K562 (cell line): Measurements from ENCODE around the gene MKNK1. TPM values are rescaled to one million over a fixed set of nuclear protein-coding genes. Genes with fewer than 3 reads are reported as not detected.

Source experiments
- ATF7 ChIP-seq: fragments of 450-650 bp; IDR thresholded peaks from 2 replicates; pipeline ENCODE4 v1.7.1; 2014; ENCODE audit warnings: mild to moderate bottlenecking, moderate library complexity
- BCL6 ChIP-seq: fragments of 250-450 bp; sonication (Bioruptor Pico); IDR thresholded peaks from 2 replicates; pipeline ENCODE4 v1.4.0; 2020
- CC2D1A ChIP-seq: fragments of 450-650 bp; IDR thresholded peaks from 2 replicates; pipeline ENCODE4 v1.6.1; 2017; ENCODE audit warnings: mild to moderate bottlenecking
- E2F8 ChIP-seq: fragments of 450-650 bp; IDR thresholded peaks from 2 replicates; pipeline ENCODE4 v1.7.1; 2018; ENCODE audit warnings: mild to moderate bottlenecking, low read depth; ENCODE audit not compliant: partially characterized antibody
- FIP1L1 ChIP-seq: fragments of 200-400 bp; formaldehyde crosslinking; IDR thresholded peaks from 2 replicates; pipeline ENCODE4 v1.6.1; 2018; ENCODE audit warnings: mild to moderate bottlenecking, low read depth, low read length; ENCODE audit not compliant: poor library complexity, severe bottlenecking
- FOXA3 ChIP-seq, 2 experiments: fragments of 450-650 bp in 1 of 2; sonication (generic) in 1 of 2; formaldehyde crosslinking; IDR thresholded peaks in 1 of 2; conservative IDR thresholded peaks in 1 of 2; 2 replicates each; pipeline versions ENCODE4 v1.4.0 to v1.8.0; 2020 to 2022; ENCODE audit warnings: mild to moderate bottlenecking in 2 of 2, missing genetic modification reagents in 1 of 2
- HBP1 ChIP-seq: fragments of 450-650 bp; formaldehyde crosslinking; IDR thresholded peaks from 2 replicates; pipeline ENCODE4 v1.4.0; 2022; ENCODE audit warnings: missing genetic modification characterization
- HDAC2 ChIP-seq: fragments of 450-650 bp; IDR thresholded peaks from 2 replicates; pipeline ENCODE4 v1.6.1; 2016; ENCODE audit warnings: mild to moderate bottlenecking
- KDM2B ChIP-seq: fragments of 250-450 bp; sonication (Bioruptor Pico); IDR thresholded peaks from 2 replicates; pipeline ENCODE4 v1.8.0; 2021; ENCODE audit warnings: mild to moderate bottlenecking, moderate library complexity
- MCM2 ChIP-seq: fragments of 450-650 bp; IDR thresholded peaks from 2 replicates; pipeline ENCODE4 v1.6.1; 2017; ENCODE audit warnings: low read depth, mild to moderate bottlenecking
- NRF1 ChIP-seq, 2 experiments: fragments of 450-650 bp; IDR thresholded peaks in 1 of 2; conservative IDR thresholded peaks in 1 of 2; 2 replicates each; pipeline ENCODE4 v1.6.1; 2014; ENCODE audit warnings: mild to moderate bottlenecking in 2 of 2
- RB1 ChIP-seq: fragments of 450-650 bp; IDR thresholded peaks from 2 replicates; pipeline ENCODE4 v1.6.1; 2017; ENCODE audit warnings: low read depth, mild to moderate bottlenecking
- SMAD2 ChIP-seq: fragments of 150-350 bp; IDR thresholded peaks from 2 replicates; pipeline ENCODE4 v1.6.1; 2014; ENCODE audit warnings: low read depth, mild to moderate bottlenecking, low read length
- SMARCA4 ChIP-seq: fragments of 450-650 bp; IDR thresholded peaks from 2 replicates; pipeline ENCODE4 v1.6.1; 2016
- TSC22D4 ChIP-seq: fragments of 450-650 bp; IDR thresholded peaks from 2 replicates; pipeline ENCODE4 v1.6.1; 2016; ENCODE audit warnings: missing genetic modification characterization, missing biosample characterization, control low read depth
- ZBTB26 ChIP-seq: fragments of 450-650 bp; formaldehyde crosslinking; IDR thresholded peaks from 2 replicates; pipeline ENCODE4 v1.4.0; 2022; ENCODE audit warnings: missing genetic modification characterization
- ZNF232 ChIP-seq: sonication (generic); formaldehyde crosslinking; IDR thresholded peaks from 2 replicates; pipeline ENCODE4 v1.8.0; 2022; ENCODE audit warnings: mild to moderate bottlenecking, missing genetic modification reagents
- ZNF354B ChIP-seq: fragments of 250-450 bp; sonication (Bioruptor Pico); IDR thresholded peaks from 2 replicates; pipeline ENCODE4 v1.4.0; 2020
- ZNF41 ChIP-seq: fragments of 250-450 bp; sonication (Bioruptor Pico); conservative IDR thresholded peaks from 2 replicates; pipeline ENCODE4 v1.4.0; 2020; ENCODE audit warnings: mild to moderate bottlenecking
- ZNF507 ChIP-seq: conservative IDR thresholded peaks from 2 replicates; pipeline ENCODE4 v1.6.1; 2017; ENCODE audit warnings: missing genetic modification characterization, missing compliant biosample characterization
- ZNF764 ChIP-seq: fragments of 250-450 bp; sonication (Bioruptor Pico); IDR thresholded peaks from 2 replicates; pipeline ENCODE4 v1.4.0; 2020; ENCODE audit warnings: low read depth, mild to moderate bottlenecking, moderate library complexity
- ZNF830 ChIP-seq: fragments of 250-450 bp; sonication (Bioruptor Pico); IDR thresholded peaks from 2 replicates; pipeline ENCODE4 v1.5.0; 2021; ENCODE audit warnings: mild to moderate bottlenecking
- polyA plus RNA-seq, 8 experiments: library from polyadenylated mRNA; depleted of rRNA in 4 of 8; stranded (reverse) in 5 of 8; unstranded in 3 of 8; fragments of >200 nt; fragmentation: Nextera tagmentation in 2 of 8; fragmentation: Illumina TruSeq in 1 of 8; extraction: Ambion mirVana in 2 of 8; extraction: Trizol in 1 of 8; gene quantifications; 2 replicates each; pipeline versions ENCODE4 v1.2.1 to v1.2.3, GENCODE V29; 2011 to 2014; ENCODE audit warnings: inconsistent platforms in 1 of 8, missing spikeins in 1 of 8
- total RNA-seq, 7 experiments: library from RNA; depleted of rRNA in 6 of 7; stranded (reverse); fragments of >200 nt in 6 of 7; fragmentation: Illumina TruSeq in 2 of 7; extraction: Trizol in 2 of 7; gene quantifications; 2 replicates each; pipeline versions ENCODE4 v1.2.1 to v1.2.3, GENCODE V29; 2011 to 2021; ENCODE audit warnings: low replicate concordance in 1 of 7
- TF ChIP-seq, protein P1 (sequence below): fragments of 200-400 bp; formaldehyde crosslinking; IDR thresholded peaks from 2 replicates; pipeline ENCODE4 v1.6.1; 2017; ENCODE audit warnings: mild to moderate bottlenecking, low read depth, low read length, moderate library complexity

Gene MKNK1
- total and polyA plus RNA-seq, 9 of the 15 experiments (the other 6 are each of a cell fraction or from before 2014, with no cell fraction given), result 27.7 to 51.3 (median 43.7) TPM

DNA sequence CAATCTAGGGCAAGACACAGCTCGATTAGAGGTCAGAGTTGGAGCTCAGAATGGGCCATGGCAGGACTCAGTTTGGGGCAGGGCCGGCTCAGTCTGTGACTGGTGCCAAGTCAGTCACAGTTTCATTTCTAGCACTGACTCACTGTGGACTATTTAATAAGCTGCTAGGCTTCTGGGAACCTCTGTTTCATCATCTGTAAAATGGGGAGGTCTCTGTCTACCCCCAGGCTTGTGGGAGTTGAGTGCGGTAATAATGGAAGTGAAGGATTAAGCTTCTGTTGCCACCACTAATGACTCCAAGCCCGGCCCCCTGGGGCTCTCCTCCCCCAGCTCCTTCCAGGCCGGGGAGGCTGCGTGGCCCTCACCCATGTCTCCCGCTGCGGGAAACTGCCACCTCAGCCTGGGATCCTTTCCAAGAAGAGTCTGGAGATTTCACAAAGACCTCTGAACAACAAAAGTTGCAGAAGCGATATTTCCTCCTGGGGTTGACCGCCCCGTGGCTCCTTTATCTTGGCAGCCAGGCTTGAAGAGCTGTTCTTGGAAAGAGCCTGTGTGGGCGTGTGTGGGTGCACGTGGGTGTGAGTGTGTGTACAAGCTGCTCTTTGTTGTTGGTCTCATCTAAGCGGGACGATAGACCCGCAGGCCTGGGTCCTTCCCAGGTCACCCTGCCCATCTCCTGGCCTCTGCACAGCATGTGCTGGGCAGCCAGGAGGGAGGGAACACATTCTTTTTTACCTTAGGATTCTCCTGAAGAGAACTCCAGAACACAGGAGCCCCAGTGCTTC lies 81.7 kb downstream of the MKNK1 start (continued):
- TF ChIP-seq KDM2B, result no peak
- TF ChIP-seq ATF7, result peak; percentile 90
- TF ChIP-seq ZBTB26 (CRISPR knock-in tag), result no peak
- TF ChIP-seq FOXA3 (CRISPR knock-in tag; conservative IDR thresholded peaks at IDR 0.05 in 1 of 2, IDR thresholded peaks at IDR 0.05 in 1 of 2), result peak; percentile 46 to 60; a peak in 2 of 4 replicates
- TF ChIP-seq ZNF354B (CRISPR knock-in tag), result no peak
- no peak for TF ChIP-seq ZNF764 (CRISPR knock-in tag)
- TF ChIP-seq SMARCA4, result peak; percentile 97
- TF ChIP-seq TSC22D4 (tag), result no peak
- peak; percentile 99 for TF ChIP-seq CC2D1A
- TF ChIP-seq ZNF507 (tag), result no peak
- no peak for TF ChIP-seq SMAD2
- TF ChIP-seq ZNF232 (CRISPR knock-in tag), result no peak
- no peak for TF ChIP-seq MCM2
- no peak for TF ChIP-seq E2F8
- TF ChIP-seq, protein P1, sequence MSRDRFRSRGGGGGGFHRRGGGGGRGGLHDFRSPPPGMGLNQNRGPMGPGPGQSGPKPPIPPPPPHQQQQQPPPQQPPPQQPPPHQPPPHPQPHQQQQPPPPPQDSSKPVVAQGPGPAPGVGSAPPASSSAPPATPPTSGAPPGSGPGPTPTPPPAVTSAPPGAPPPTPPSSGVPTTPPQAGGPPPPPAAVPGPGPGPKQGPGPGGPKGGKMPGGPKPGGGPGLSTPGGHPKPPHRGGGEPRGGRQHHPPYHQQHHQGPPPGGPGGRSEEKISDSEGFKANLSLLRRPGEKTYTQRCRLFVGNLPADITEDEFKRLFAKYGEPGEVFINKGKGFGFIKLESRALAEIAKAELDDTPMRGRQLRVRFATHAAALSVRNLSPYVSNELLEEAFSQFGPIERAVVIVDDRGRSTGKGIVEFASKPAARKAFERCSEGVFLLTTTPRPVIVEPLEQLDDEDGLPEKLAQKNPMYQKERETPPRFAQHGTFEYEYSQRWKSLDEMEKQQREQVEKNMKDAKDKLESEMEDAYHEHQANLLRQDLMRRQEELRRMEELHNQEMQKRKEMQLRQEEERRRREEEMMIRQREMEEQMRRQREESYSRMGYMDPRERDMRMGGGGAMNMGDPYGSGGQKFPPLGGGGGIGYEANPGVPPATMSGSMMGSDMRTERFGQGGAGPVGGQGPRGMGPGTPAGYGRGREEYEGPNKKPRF, result no peak
- TF ChIP-seq RB1, result 0 out of 2 replicates have a peak, but pooled peaks have one; percentile 47
- no peak for TF ChIP-seq ZNF830
- TF ChIP-seq FIP1L1, result no peak
- peak; percentile 94 for TF ChIP-seq BCL6
- no peak for TF ChIP-seq HBP1 (CRISPR knock-in tag)
- TF ChIP-seq ZNF41, result no peak
- TF ChIP-seq NRF1 (conservative IDR thresholded peaks at IDR 0.05 in 1 of 2, IDR thresholded peaks at IDR 0.05 in 1 of 2), result peak; percentile 76 to 79
- peak; percentile 94 for TF ChIP-seq HDAC2
